Naive thymus-derived CD8-positive, alpha-beta T cell (primary cell): ENCODE data around the gene GALR2. TPM values are rescaled to one million over a fixed set of nuclear protein-coding genes. Genes with fewer than 3 reads are reported as not detected.

Experiments
- ATAC-seq, 2 donors: fragments of 150-1000 bp; cut with Tn5 transposase in 1 of 2; sonication (Bioruptor Pico), chemical (Tn5 transposase) in 1 of 2; 1 replicate in 1 of 2; 2 replicates in 1 of 2; pipeline ENCODE4 v1.10.0; 2021; ENCODE audit warnings: mild to moderate bottlenecking in 2 of 2, moderate library complexity in 2 of 2
- POLR2A ChIA-PET: fragments of 350-600 bp; sonication (Branson Sonifier 250); formaldehyde crosslinking; loops from one replicate; lab custom pipeline; 2021; ENCODE audit warnings: antibody characterized with exemption; lab: Charles Lee
- DNase-seq, 10 donors: peaks; one replicate each; pipeline versions ENCODE4 v3.0.0 to v3.0.0-alpha.2; 2020 to 2022
- H3K27ac Mint-ChIP-seq, 10 donors: one replicate each; pipeline ENCODE4 v1.8.0; 2020 to 2022; ENCODE audit warnings: mild to moderate bottlenecking in 10 of 10, mixed read lengths in 10 of 10, moderate library complexity in 4 of 10, inconsistent platforms in 1 of 10
- H3K27me3 Mint-ChIP-seq, 5 donors: one replicate each; pipeline ENCODE4 v1.8.0; 2021 to 2022; ENCODE audit warnings: mixed read lengths in 5 of 5
- H3K36me3 Mint-ChIP-seq, 3 donors: one replicate each; pipeline ENCODE4 v1.8.0; 2020 to 2022; ENCODE audit warnings: mixed read lengths in 3 of 3, mild to moderate bottlenecking in 2 of 3, inconsistent platforms in 1 of 3
- H3K4me1 Mint-ChIP-seq, 4 donors: one replicate each; pipeline ENCODE4 v1.8.0; 2021 to 2022; ENCODE audit warnings: mixed read lengths in 4 of 4
- H3K4me3 Mint-ChIP-seq, 10 donors: one replicate each; pipeline ENCODE4 v1.8.0; 2020 to 2022; ENCODE audit warnings: mild to moderate bottlenecking in 10 of 10, mixed read lengths in 10 of 10, moderate library complexity in 6 of 10, inconsistent platforms in 1 of 10
- H3K9me3 Mint-ChIP-seq, 9 donors: one replicate each; pipeline ENCODE4 v1.8.0; 2020 to 2022; ENCODE audit warnings: mixed read lengths in 9 of 9, mild to moderate bottlenecking in 3 of 9, inconsistent platforms in 1 of 9, moderate library complexity in 1 of 9
- polyA plus RNA-seq, 3 donors: library from polyadenylated mRNA; unstranded; fragments of 300-500 nt; fragmentation: Illumina TruSeq; gene quantifications; one replicate each; pipeline ENCODE4 v1.2.3, GENCODE V29; 2021
- total RNA-seq, 8 experiments: library from RNA in 2 of 8; stranded (reverse) in 2 of 8; gene quantifications; one replicate each; pipeline ENCODE4 v1.2.3 and lab custom pipeline; 2021 to 2026

The GALR2 gene
- total and polyA plus RNA-seq, 5 experiments from 2014 or later, result 0.70 TPM; not detected in 4

DNA sequence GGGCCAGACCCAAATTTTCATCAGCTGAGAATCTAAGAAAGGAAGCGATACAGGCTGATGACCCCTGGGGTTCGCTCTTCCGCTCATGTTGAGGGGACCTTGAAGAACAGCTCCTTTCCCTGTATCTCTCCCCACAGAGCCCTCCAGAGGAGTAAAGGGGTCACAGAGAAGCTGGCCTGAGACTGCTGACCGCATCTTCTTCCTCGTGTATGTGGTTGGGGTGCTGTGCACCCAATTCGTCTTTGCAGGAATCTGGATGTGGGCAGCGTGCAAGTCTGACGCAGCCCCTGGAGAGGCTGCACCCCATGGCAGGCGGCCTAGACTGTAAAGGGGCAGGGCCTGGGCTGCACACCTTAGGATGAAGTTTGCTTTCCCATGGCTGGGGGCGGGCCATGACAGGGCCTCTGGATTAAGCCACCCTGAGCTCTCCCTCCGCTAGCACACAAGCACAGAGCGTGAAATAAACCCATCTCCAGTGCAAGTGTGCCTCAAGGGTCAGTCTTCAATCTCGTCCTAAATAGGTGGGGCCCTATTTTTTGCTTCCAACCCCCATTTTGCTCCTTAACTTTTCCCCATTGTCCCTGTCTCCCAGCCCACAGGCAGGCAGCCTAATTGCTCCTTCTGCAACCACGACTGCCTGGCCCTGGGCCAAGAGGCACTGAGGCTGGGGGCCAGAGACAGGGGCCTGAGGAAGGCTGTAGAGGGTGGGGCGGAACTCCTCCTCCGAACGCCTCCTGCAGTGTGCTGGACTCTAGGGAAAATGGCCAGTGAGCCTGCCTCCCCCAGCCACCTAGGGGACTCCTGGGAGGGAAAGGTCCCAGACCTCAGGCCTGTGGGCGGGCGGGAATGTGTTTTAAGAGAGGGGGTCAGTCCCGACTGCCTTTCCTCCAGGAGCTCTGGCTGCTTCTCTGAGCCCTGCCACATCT, 8.0 kb downstream of the GALR2 start:
- ATAC-seq (no peak), DNase-seq (no peak)
- H3K36me3 Mint-ChIP-seq, result peaks cover 0 to 37% (median 9%) of the 10 kb centered on the region in 3 donors
- H3K9me3 Mint-ChIP-seq, result no peaks in the 10 kb centered on the region
- H3K27me3 Mint-ChIP-seq, result peaks cover 0 to 5% (median 0%) of the 10 kb centered on the region in 5 donors
- H3K4me3 Mint-ChIP-seq, result no peak overlapping the region
- POLR2A ChIA-PET, result no interaction called here
- peaks cover 10 to 30% (median 22%) of the 10 kb centered on the region in 4 donors for H3K4me1 Mint-ChIP-seq
- H3K27ac Mint-ChIP-seq, result peak overlapping the region in 5 of 10 donors; percentile 37 to 87 (median 56)

DNA sequence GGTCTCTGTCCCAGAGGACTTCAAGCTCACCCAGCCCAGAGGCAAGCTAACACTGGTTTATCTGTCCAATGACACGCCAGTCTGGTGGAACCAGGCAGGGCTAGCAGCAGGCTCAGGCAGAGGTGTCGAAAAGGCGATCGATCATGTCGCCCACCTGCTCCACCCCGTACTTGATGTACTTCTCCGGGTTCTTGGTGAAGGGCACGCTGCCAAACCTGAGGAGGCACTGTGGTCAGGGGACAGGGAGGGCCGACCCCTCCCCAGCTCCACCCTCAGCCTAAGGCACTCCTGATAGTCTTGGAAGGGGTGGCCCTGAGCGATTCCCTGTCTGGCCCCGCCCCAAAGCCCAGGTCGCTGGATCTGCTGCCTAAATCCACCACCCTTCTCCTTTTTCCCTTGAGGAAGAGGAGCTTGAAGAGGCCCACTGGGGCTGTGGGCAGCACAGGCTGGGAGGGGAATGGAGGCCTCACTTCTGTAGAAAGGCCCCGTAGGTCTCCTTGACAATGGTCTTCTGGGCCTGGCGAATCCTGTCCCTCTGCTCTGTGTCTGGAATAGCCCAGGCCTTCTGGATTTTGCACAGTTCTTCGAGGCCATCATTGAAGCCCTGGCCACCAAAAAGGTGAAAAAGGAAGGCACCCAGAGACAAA, 9.1 kb downstream of the GALR2 start:
- ATAC-seq (no peak), DNase-seq (no peak)
- H3K27me3 Mint-ChIP-seq, result peaks cover 0 to under 1% (median 0%) of the 10 kb centered on the region in 5 donors
- peak overlapping the region in 4 of 10 donors; percentile 12 to 41 (median 34) for H3K27ac Mint-ChIP-seq
- no peaks in the 10 kb centered on the region for H3K9me3 Mint-ChIP-seq
- H3K36me3 Mint-ChIP-seq, result peaks cover 0 to 42% (median 10%) of the 10 kb centered on the region in 3 donors
- peaks cover 6 to 24% (median 16%) of the 10 kb centered on the region in 4 donors for H3K4me1 Mint-ChIP-seq
- POLR2A ChIA-PET, result interaction anchor here (0.6 kb wide), 1 partner anchor 708 kb away, joined by 3 read pairs; no protein-coding TSS in a partner anchor
- no peak overlapping the region for H3K4me3 Mint-ChIP-seq

GRCh38 chr17:76085066-76085730, 10.6 kb downstream of the GALR2 start:
- Mint-ChIP-seq H3K9me3 (no peaks in the 10 kb centered on the region), H3K27ac (peak overlapping the region in 3 of 10 donors; percentile 10 to 84 (median 23)), H3K4me3 (no peak overlapping the region), H3K36me3 (peaks cover 0 to 57% (median 11%) of the 10 kb centered on the region in 3 donors), H3K27me3 (no peaks in the 10 kb centered on the region), H3K4me1 (peaks cover 0 to 9% (median under 1%) of the 10 kb centered on the region in 4 donors)
- DNase-seq (no peak), ATAC-seq (no peak)
- POLR2A ChIA-PET, result interaction anchor here (0.6 to 1.2 kb wide), 3 partner anchors 8 to 202 kb away, joined by 3 to 5 read pairs (median 3); no protein-coding TSS in a partner anchor

GRCh38 chr17:76085731-76086366, 11.3 kb downstream of the GALR2 start:
- H3K9me3 Mint-ChIP-seq, result no peaks in the 10 kb centered on the region
- DNase-seq, result no peak
- ATAC-seq, result no peak
- no peak overlapping the region for H3K4me3 Mint-ChIP-seq
- POLR2A ChIA-PET, result interaction anchor here (1.1 to 1.2 kb wide), 2 partner anchors 8 to 10 kb away, joined by 3 read pairs; no protein-coding TSS in a partner anchor
- peaks cover 0 to 60% (median 11%) of the 10 kb centered on the region in 3 donors for H3K36me3 Mint-ChIP-seq
- peak overlapping the region in 1 of 10 donors; percentile 58 for H3K27ac Mint-ChIP-seq
- H3K27me3 Mint-ChIP-seq, result no peaks in the 10 kb centered on the region
- H3K4me1 Mint-ChIP-seq, result peaks cover 0 to 2% (median 0%) of the 10 kb centered on the region in 4 donors

DNA sequence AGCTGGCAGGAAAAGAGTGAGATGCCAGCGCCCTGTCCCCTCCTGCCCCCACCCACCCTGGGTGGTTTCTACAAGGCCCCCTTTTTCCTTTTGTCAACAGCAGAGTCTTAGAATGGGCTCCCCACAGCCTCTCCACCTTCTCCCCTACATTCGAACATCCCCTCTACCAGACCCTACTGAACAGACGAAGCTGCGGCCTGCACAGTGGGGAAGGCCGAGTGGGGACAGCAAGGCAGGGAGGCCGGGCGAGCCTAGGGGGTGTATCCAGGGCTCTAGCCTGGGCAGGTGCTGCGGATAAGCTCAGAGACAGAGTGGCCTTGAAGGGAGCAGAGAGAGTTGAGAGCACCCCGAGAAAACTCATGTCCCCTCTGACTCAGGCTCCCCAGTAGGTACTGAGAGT, 11.8 kb downstream of the GALR2 start:
- ATAC-seq (no peak), DNase-seq (no peak)
- peaks cover 0 to 2% (median 0%) of the 10 kb centered on the region in 4 donors for H3K4me1 Mint-ChIP-seq
- H3K27ac Mint-ChIP-seq, result no peak overlapping the region
- POLR2A ChIA-PET, result interaction anchor here (1.1 kb wide), 1 partner anchor 9 kb away, joined by 3 read pairs; no protein-coding TSS in a partner anchor
- no peaks in the 10 kb centered on the region for H3K27me3 Mint-ChIP-seq
- no peaks in the 10 kb centered on the region for H3K9me3 Mint-ChIP-seq
- peaks cover 0 to 65% (median 11%) of the 10 kb centered on the region in 3 donors for H3K36me3 Mint-ChIP-seq
- H3K4me3 Mint-ChIP-seq, result no peak overlapping the region

GRCh38 chr17:76087531-76087930, 12.9 kb downstream of the GALR2 start:
- H3K4me3 Mint-ChIP-seq, result no peak overlapping the region
- H3K27ac Mint-ChIP-seq, result no peak overlapping the region
- H3K4me1 Mint-ChIP-seq, result peaks cover 0 to 5% (median 3%) of the 10 kb centered on the region in 4 donors
- H3K27me3 Mint-ChIP-seq, result no peaks in the 10 kb centered on the region
- peaks cover 0 to 71% (median 13%) of the 10 kb centered on the region in 3 donors for H3K36me3 Mint-ChIP-seq
- DNase-seq (no peak), ATAC-seq (no peak)
- no peaks in the 10 kb centered on the region for H3K9me3 Mint-ChIP-seq
- POLR2A ChIA-PET, result no interaction called here

DNA sequence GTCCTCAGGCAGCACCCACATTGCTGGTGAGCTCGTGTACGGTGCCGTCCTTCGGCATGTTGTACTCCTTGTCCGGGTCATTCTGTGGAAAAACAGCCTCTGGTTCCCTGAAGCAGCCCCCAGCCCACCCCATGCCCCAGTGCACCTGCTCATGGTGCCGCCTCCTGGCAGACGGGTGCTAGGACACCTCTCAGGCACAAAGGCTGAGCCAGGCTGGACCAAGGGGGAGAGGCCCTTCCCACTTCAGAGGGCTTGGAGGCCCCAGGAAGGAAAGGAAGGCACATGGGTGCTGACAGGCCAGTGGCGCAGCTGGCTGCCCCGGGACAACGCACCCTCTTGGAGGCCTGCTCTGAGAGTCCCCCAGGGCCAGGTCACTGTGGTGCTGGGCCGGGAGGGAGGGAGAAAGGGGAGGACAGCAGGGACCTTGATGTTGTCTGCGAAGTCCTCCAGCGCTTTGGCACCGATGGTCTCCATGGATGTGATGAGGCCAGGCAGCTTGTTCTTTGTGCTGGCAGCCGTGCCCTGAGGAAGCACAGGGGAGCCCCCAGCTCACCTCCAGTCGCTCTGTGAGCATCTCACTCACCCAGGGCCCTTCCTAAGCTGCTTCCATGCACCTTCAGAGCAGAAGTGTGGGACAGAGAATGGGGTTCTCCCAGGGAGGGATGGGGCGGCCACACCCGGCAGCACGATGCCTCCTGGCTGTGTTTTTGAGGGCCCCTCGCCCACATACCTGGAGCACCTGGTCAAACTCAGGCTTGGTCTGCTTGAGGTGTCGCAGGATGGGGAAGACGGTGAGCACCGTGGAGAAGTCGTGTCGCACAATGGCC, 13.7 kb downstream of the GALR2 start:
- peaks cover 0 to 77% (median 13%) of the 10 kb centered on the region in 3 donors for H3K36me3 Mint-ChIP-seq
- no peaks in the 10 kb centered on the region for H3K9me3 Mint-ChIP-seq
- no peak for DNase-seq
- POLR2A ChIA-PET, result interaction anchor here (0.6 kb wide), 1 partner anchor 179 kb away, joined by 3 read pairs; no protein-coding TSS in a partner anchor
- peak overlapping the region in 1 of 10 donors; percentile 38 for H3K27ac Mint-ChIP-seq
- no peaks in the 10 kb centered on the region for H3K27me3 Mint-ChIP-seq
- H3K4me1 Mint-ChIP-seq, result peaks cover 0 to 5% (median 3%) of the 10 kb centered on the region in 4 donors
- ATAC-seq, result no peak
- no peak overlapping the region for H3K4me3 Mint-ChIP-seq

DNA sequence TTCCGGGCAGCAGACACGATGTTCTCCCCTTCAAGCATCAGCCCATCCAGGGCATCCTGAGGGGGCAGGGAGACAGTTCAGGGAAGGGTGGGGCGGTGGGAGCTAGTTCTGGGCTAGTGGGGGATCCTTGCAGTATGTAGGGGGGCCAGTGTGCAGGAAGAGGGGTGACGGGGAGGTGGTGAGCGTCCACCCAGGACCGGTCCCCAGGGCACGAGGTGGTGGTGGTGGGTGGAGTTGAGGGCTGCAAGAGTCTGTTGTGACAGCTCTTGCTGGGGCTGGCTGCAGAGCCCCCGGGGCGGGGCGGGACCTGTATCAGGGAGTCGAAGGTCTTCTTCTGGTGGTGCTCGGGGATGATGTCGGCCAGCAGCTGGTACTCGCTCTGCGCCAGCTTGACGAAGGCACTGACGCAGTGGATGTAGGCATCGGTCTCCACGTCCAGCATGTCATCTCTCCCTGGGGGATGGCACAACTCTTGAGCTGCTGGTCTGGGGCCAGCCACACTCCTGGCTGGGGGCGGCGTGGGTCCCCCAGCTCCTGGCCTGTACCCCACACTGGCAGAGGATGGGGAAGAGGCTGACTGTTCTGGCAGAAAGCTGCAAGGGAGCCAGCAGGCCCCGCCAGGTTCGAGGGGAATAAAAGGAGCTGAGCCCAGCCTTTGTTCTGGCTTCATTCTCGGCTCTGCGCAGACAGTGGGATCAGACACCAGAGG, 14.4 kb downstream of the GALR2 start:
- Mint-ChIP-seq H3K27me3 (no peaks in the 10 kb centered on the region), H3K9me3 (no peaks in the 10 kb centered on the region), H3K36me3 (peaks cover 0 to 82% (median 13%) of the 10 kb centered on the region in 3 donors), H3K27ac (peak overlapping the region in 2 of 10 donors; percentile 13 to 72), H3K4me1 (peaks cover 0 to 5% (median 3%) of the 10 kb centered on the region in 4 donors), H3K4me3 (no peak overlapping the region)
- POLR2A ChIA-PET, result interaction anchor here (0.6 to 0.9 kb wide), 2 partner anchors 11 to 179 kb away, joined by 3 read pairs; no protein-coding TSS in a partner anchor
- ATAC-seq (no peak), DNase-seq (no peak)

- peaks cover 0 to 82% (median 11%) of the 10 kb centered on the region in 3 donors for H3K36me3 Mint-ChIP-seq
- no peaks in the 10 kb centered on the region for H3K27me3 Mint-ChIP-seq
- no peaks in the 10 kb centered on the region for H3K9me3 Mint-ChIP-seq
- no peak overlapping the region for H3K4me3 Mint-ChIP-seq
- ATAC-seq, result no peak
- peak overlapping the region in 4 of 10 donors; percentile 29 to 72 (median 52) for H3K27ac Mint-ChIP-seq
- DNase-seq, result no peak
- POLR2A ChIA-PET, result interaction anchor here (0.9 kb wide), 1 partner anchor 12 kb away, joined by 3 read pairs; no protein-coding TSS in a partner anchor
- H3K4me1 Mint-ChIP-seq, result peaks cover 0 to 8% (median 3%) of the 10 kb centered on the region in 4 donors
These were observed 15.3 kb downstream of the GALR2 start for GRCh38 chr17:76089680-76090516.
